H1 (cell line): ENCODE data around the gene CCR3. TPM values are rescaled to one million over a fixed set of nuclear protein-coding genes. Genes with fewer than 3 reads are reported as not detected.

Source experiments
- CTCF ChIA-PET: fragments of 300-600 bp; sonication (Branson Sonifier 250); formaldehyde crosslinking; loops from one replicate; lab custom pipeline; 2021; ENCODE audit not compliant: partially characterized antibody; lab: Charles Lee
- POLR2A ChIA-PET: fragments of 300-600 bp; sonication (Branson Sonifier 250); formaldehyde crosslinking; loops from one replicate; lab custom pipeline; 2021; ENCODE audit warnings: inconsistent platforms; ENCODE audit not compliant: partially characterized antibody; lab: Charles Lee
- DNase-seq, 2 experiments: peaks; one replicate each; pipeline versions ENCODE4 v3.0.0 to v3.0.0-alpha.2; 2010 to 2022; ENCODE audit warnings: low spot score in 2 of 2, low read depth in 1 of 2, mixed read lengths in 1 of 2
- FAIRE-seq: peaks from 2 replicates; lab custom pipeline; 2011; peaks lifted over from hg19 to GRCh38; lab: Jason Lieb, UNC
- H2AFZ ChIP-seq: 2 replicates; pipeline ENCODE4 v1.8.1; 2012; ENCODE audit warnings: low read length, inconsistent platforms
- H2AK5ac ChIP-seq: 2 replicates; pipeline ENCODE4 v1.6.1; 2013; ENCODE audit warnings: low read depth, low read length
- H2BK120ac ChIP-seq: replicated peaks from 2 replicates; pipeline ENCODE3; 2013; ENCODE audit warnings: low read depth, low read length, inconsistent platforms
- H2BK12ac ChIP-seq: 2 replicates; pipeline ENCODE4 v1.6.1; 2013; ENCODE audit warnings: low read depth, low read length
- H2BK15ac ChIP-seq: 2 replicates; pipeline ENCODE4 v1.6.1; 2013; ENCODE audit warnings: low read length
- H2BK20ac ChIP-seq: 2 replicates; pipeline ENCODE4 v1.6.1; 2013; ENCODE audit warnings: low read length
- H2BK5ac ChIP-seq: 2 replicates; pipeline ENCODE4 v1.6.1; 2013; ENCODE audit warnings: low read depth, low read length
- H3K14ac ChIP-seq: 2 replicates; pipeline ENCODE4 v1.6.1; 2013; ENCODE audit warnings: inconsistent platforms; ENCODE audit not compliant: insufficient read length
- H3K18ac ChIP-seq: 2 replicates; pipeline ENCODE4 v1.6.1; 2013; ENCODE audit warnings: low read length; ENCODE audit errors: extremely low read depth
- H3K23ac ChIP-seq: 2 replicates; pipeline ENCODE4 v1.6.1; 2013; ENCODE audit warnings: inconsistent platforms; ENCODE audit not compliant: insufficient read length
- H3K23me2 ChIP-seq: 2 replicates; pipeline ENCODE4 v1.6.1; 2013; ENCODE audit warnings: low read depth, low read length
- H3K27ac ChIP-seq: 2 replicates; pipeline ENCODE4 v1.6.1; 2011; ENCODE audit warnings: low read depth, low read length, inconsistent platforms
- H3K27me3 ChIP-seq, 4 experiments: replicated peaks in 1 of 4; 1 replicate in 1 of 4; 2 replicates in 3 of 4; pipeline versions ENCODE4 v1.6.1 to v1.8.1; 2011 to 2013; ENCODE audit warnings: low read length in 3 of 4, mild to moderate bottlenecking in 3 of 4, inconsistent platforms in 2 of 4, mixed read lengths in 2 of 4, moderate library complexity in 1 of 4; ENCODE audit not compliant: control insufficient read depth in 3 of 4, insufficient read depth in 3 of 4; ENCODE audit errors: extremely low read depth in 1 of 4
- H3K36me3 ChIP-seq, 4 experiments: 2 replicates each; pipeline versions ENCODE4 v1.6.1 to v1.8.1; 2011 to 2013; ENCODE audit warnings: mild to moderate bottlenecking in 4 of 4, low read length in 3 of 4, moderate library complexity in 2 of 4, control low read depth in 1 of 4, inconsistent platforms in 1 of 4; ENCODE audit not compliant: insufficient read depth in 4 of 4, control insufficient read depth in 2 of 4
- H3K4ac ChIP-seq: replicated peaks from 2 replicates; pipeline ENCODE3; 2013; ENCODE audit warnings: low read length, low read depth, mixed read lengths, inconsistent platforms; ENCODE audit not compliant: insufficient read length
- H3K4me1 ChIP-seq, 4 experiments: replicated peaks in 1 of 4; 1 replicate in 1 of 4; 2 replicates in 3 of 4; pipeline versions ENCODE4 v1.6.1 to v1.8.1; 2011 to 2013; ENCODE audit warnings: low read length in 3 of 4, inconsistent platforms in 2 of 4, mixed read lengths in 1 of 4; ENCODE audit not compliant: insufficient read depth in 4 of 4, control insufficient read depth in 3 of 4
- H3K4me2 ChIP-seq, 2 experiments: 2 replicates each; pipeline versions ENCODE4 v1.6.1 to v1.8.1; 2011 to 2013; ENCODE audit warnings: low read depth in 2 of 2, low read length in 2 of 2, control low read depth in 1 of 2, inconsistent platforms in 1 of 2, mild to moderate bottlenecking in 1 of 2; ENCODE audit not compliant: insufficient read depth in 1 of 2
- H3K4me3 ChIP-seq, 4 experiments: fragments of 200-600, 300-600 bp in 1 of 4; sonication (generic), shearing (Covaris generic), sonication (Bioruptor Twin) in 1 of 4; 2 replicates each; pipeline versions ENCODE4 v1.5.1 to v1.8.1; 2011 to 2016; ENCODE audit warnings: low read length in 4 of 4, low read depth in 3 of 4, control low read depth in 2 of 4, inconsistent platforms in 2 of 4, mild to moderate bottlenecking in 2 of 4, mixed read lengths in 1 of 4, moderate library complexity in 1 of 4; ENCODE audit not compliant: insufficient read depth in 2 of 4; ENCODE audit errors: extremely low read depth in 1 of 4
- H3K56ac ChIP-seq: replicated peaks from 2 replicates; pipeline ENCODE3; 2013; ENCODE audit warnings: low read depth, mild to moderate bottlenecking, mixed read lengths, low read length, inconsistent platforms; ENCODE audit not compliant: insufficient read length
- H3K79me1 ChIP-seq: 2 replicates; pipeline ENCODE4 v1.6.1; 2013; ENCODE audit warnings: low read depth, low read length, control low read depth
- H3K79me2 ChIP-seq, 2 experiments: 2 replicates each; pipeline versions ENCODE4 v1.6.1 to v1.8.1; 2012 to 2013; ENCODE audit warnings: low read length in 2 of 2, mild to moderate bottlenecking in 2 of 2, inconsistent platforms in 1 of 2; ENCODE audit not compliant: insufficient read depth in 2 of 2, control insufficient read depth in 1 of 2
- H3K9ac ChIP-seq, 4 experiments: replicated peaks in 1 of 4; 1 replicate in 1 of 4; 2 replicates in 3 of 4; pipeline versions ENCODE4 v1.6.1 to v1.8.1; 2011 to 2013; ENCODE audit warnings: low read depth in 3 of 4, low read length in 3 of 4, control low read depth in 2 of 4, mild to moderate bottlenecking in 2 of 4, moderate library complexity in 2 of 4, inconsistent platforms in 1 of 4; ENCODE audit errors: extremely low read depth in 1 of 4
- H3K9me3 ChIP-seq, 2 experiments: 2 replicates each; pipeline versions ENCODE4 v1.6.1 to v1.8.1; 2012 to 2013; ENCODE audit warnings: mild to moderate bottlenecking in 2 of 2, moderate library complexity in 2 of 2, control low read depth in 1 of 2, inconsistent platforms in 1 of 2, low read depth in 1 of 2, low read length in 1 of 2, mixed read lengths in 1 of 2; ENCODE audit not compliant: insufficient read depth in 2 of 2
- H4K20me1 ChIP-seq, 2 experiments: replicated peaks in 1 of 2; 2 replicates each; pipeline versions ENCODE3 to v1.8.1; 2011 to 2013; ENCODE audit warnings: inconsistent platforms in 2 of 2, low read length in 2 of 2, mild to moderate bottlenecking in 1 of 2; ENCODE audit not compliant: insufficient read depth in 2 of 2, control insufficient read depth in 1 of 2
- H4K5ac ChIP-seq: 2 replicates; pipeline ENCODE4 v1.6.1; 2013; ENCODE audit warnings: low read length, low read depth, mixed read lengths, inconsistent platforms; ENCODE audit not compliant: insufficient read length
- H4K8ac ChIP-seq: 2 replicates; pipeline ENCODE4 v1.8.0; 2013; ENCODE audit warnings: mild to moderate bottlenecking, moderate library complexity, low read length, inconsistent platforms; ENCODE audit not compliant: insufficient read depth; ENCODE audit errors: extremely low read depth
- H4K91ac ChIP-seq: replicated peaks from 2 replicates; pipeline ENCODE3; 2013; ENCODE audit warnings: low read length, mixed read lengths, inconsistent platforms; ENCODE audit not compliant: insufficient read length
- NRF1 ChIP-seq: IDR thresholded peaks from 2 replicates; pipeline ENCODE4 v1.6.1; 2011; ENCODE audit warnings: mild to moderate bottlenecking, low read depth, low read length, improper control_type of control experiment
- SP1 ChIP-seq: IDR thresholded peaks from 2 replicates; pipeline ENCODE4 v1.6.1; 2011; ENCODE audit warnings: low read depth, low read length
- WGBS, 2 experiments: shearing (Covaris generic) in 1 of 2; methylation state at CpG; one replicate each; pipeline versions ENCODE4 v1.1.6 to v1.1.7; 2013 to 2015; ENCODE audit warnings: low lambda C conversion rate in 2 of 2, mixed read lengths in 2 of 2, inconsistent platforms in 1 of 2, low coverage in 1 of 2, missing lambda C conversion rate in 1 of 2; ENCODE audit not compliant: insufficient replicate concordance in 2 of 2, insufficient coverage in 1 of 2, insufficient read length in 1 of 2; ENCODE audit errors: extremely low coverage in 1 of 2, missing lambda C conversion rate in 1 of 2; 5-methylcytosine and 5-hydroxymethylcytosine counted together
- polyA plus RNA-seq, 7 experiments: library from polyadenylated mRNA; depleted of rRNA in 3 of 7; stranded (reverse) in 5 of 7; unstranded in 2 of 7; fragments of >200 nt in 5 of 7; fragments of 200-250 nt in 2 of 7; gene quantifications; 1 replicate in 5 of 7; 2 replicates in 1 of 7; 4 replicates in 1 of 7; pipeline versions ENCODE4 v1.2.1 to v1.2.3, GENCODE V29; 2011 to 2013; ENCODE audit warnings: missing spikeins in 2 of 7, mixed read lengths in 2 of 7
- total RNA-seq: library from RNA; stranded (reverse); fragmentation: NEBNext Ultra II Directional; extraction: Animal tissue kit (Norgen Biotek cat#: 25700); gene quantifications from 2 replicates; pipeline ENCODE4 v1.2.1, GENCODE V29; 2021

Gene CCR3
- total and polyA plus RNA-seq, 2 of the 8 experiments (the other 6 are each of a cell fraction or from before 2014, with no cell fraction given), result not detected

DNA sequence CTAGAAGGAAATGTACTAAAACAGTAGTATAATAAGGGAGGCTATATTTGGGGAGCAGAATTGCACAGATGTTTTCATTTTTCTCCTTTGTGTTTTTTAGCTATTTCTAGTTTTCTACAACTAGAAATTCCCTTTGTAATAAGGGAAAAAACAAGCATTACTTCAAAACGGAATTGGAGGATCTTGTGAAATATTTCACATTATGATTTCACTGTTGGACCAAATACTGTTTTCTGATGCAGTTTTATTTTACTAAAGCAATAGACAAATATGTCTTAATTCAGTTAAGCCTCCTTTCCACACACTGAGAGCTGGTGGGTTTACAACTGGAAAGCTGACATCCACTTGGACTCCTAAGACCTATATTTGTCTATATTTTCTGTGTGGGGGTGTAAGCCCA, 41.5 kb upstream of the CCR3 start:
- 73% methylated on average over 1 of the region's 1 CpG; no CpG with 5 or more reads in 1 of the 2 experiments for WGBS, 2 experiments
- Histone ChIP-seq H3K9ac (no peak overlapping the region), H2BK12ac (no peak overlapping the region), H2BK120ac (no peak overlapping the region), H3K14ac (no peak overlapping the region), H3K4me1 (no peaks in the 10 kb centered on the region), H3K23me2 (no peaks in the 10 kb centered on the region), H4K5ac (no peak overlapping the region), H3K23ac (no peak overlapping the region), H3K9me3 (no peaks in the 10 kb centered on the region), H3K18ac (no peak overlapping the region), H3K36me3 (no peaks in the 10 kb centered on the region), H3K79me2 (no peaks in the 10 kb centered on the region), H2BK20ac (no peak overlapping the region), H3K4me2 (no peak overlapping the region), H2BK15ac (no peak overlapping the region), H3K4me3 (no peak overlapping the region), H3K56ac (no peak overlapping the region), H4K20me1 (no peaks in the 10 kb centered on the region), H4K8ac (no peak overlapping the region), H3K4ac (no peak overlapping the region), H2AFZ (no peak overlapping the region), H2BK5ac (no peak overlapping the region), H4K91ac (no peak overlapping the region), H2AK5ac (no peak overlapping the region), H3K27me3 (no peaks in the 10 kb centered on the region), H3K79me1 (no peaks in the 10 kb centered on the region), H3K27ac (no peak overlapping the region)
- DNase-seq (no peak), FAIRE-seq (no peak)
- CTCF ChIA-PET, result interaction anchor here (1.0 to 2.6 kb wide), 3 partner anchors 13 to 169 kb away, joined by 3 to 11 read pairs (median 4); partner anchors contain the start of gene CCR5
- POLR2A ChIA-PET, result no interaction called here
- TF ChIP-seq NRF1 (no peak), SP1 (no peak)
